GM18499 (cell line): ENCODE results near the gene KCTD17.

Source experiments
- ATAC-seq: cut with Tn5 transposase; IDR thresholded peaks from one replicate; pipeline ENCODE4 v1.9.1; 2021; ENCODE audit warnings: moderate number of reproducible peaks; ENCODE audit not compliant: insufficient read depth, unreplicated experiment

The KCTD17 gene

DNA sequence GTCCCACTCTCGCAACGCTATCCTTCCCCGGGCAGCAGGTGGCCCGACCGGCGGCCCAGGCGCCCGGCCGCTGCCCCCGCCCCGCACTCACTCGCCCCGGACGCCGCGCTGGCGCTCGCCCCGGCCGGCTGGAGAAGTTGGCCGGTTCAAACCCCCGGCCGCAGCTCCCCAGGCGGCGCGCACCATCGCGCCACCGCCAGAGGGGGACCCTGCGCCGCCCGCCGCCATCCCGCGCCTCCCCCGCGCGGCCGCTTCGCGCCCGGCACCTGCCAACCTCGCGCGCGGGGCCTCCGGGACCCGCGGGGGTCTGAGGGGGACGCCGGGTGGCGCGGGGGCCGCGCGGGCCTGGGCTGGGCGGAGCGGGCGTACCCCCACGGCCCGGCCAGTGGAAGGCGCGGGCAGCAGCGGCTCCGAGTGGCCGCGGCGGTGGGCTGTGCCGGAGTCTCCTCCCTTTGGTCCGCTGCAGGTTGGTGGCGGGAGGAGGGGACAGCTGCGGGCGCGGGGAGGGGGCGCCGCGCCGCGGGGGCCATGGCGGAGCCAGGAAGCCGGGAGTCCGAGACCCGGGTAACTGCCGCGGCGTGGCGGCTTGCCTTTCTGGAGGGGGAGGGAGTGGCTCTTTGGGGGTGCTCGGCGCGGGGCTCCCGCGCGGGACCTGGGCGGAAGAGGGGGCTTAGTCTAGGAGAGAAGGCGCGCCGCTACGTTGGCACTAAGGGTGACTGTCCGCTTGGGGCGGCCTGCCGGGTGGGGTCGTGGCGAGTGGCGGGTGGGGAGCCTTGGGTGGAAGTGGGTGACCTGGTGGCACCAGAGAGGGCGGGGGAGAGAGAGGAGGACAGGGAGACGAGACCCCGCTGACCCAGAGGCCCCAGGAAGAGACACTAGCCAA is 32.0 kb upstream of the KCTD17 start, which contains the start of the genes MPST and TST:
TSS of gene MPST (plus strand) at position 434 of the 883 bp plus-strand sequence. CDS start at position 529, 95 bp downstream.
TSS of gene TST (minus strand) at position 139 of the 883 bp plus-strand sequence. CDS start 715 bp downstream, outside the sequence.
- no peak for ATAC-seq

DNA sequence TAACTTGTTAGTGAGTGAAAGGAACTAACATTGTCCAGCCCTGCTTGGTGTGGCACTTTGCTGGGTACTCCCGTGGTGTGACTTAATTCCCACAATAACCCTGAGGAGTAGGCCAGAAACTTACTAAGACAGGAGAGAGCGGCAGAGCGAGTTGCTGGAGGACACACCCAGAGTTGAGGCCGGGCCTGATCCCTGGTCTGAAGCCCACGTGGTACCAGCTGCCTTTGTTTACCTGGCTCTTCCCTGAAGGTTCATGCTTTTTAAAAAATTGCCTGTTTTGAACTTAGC is 31.4 kb upstream of the KCTD17 start:
- no peak for ATAC-seq

DNA sequence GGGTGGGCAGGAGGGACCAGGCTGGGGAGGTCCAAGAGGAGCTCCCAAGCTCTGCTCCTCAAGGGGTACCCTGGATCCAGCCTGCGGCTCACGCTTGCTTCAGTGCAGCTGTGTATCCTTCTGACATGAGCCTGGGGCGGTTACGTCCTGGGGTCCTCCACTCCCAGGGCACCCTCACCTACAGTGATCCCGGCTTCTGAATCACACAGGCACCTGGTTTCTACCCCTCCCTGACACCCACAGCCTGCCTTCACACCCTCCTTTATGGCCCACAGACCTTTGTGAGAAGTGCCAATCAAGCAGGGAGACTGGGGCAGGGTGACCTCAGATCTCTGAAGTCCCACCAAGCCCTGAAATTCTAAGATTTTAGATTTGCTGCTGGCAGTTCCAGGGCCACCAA is 30.5 kb upstream of the KCTD17 start:
- ATAC-seq: no peak

DNA sequence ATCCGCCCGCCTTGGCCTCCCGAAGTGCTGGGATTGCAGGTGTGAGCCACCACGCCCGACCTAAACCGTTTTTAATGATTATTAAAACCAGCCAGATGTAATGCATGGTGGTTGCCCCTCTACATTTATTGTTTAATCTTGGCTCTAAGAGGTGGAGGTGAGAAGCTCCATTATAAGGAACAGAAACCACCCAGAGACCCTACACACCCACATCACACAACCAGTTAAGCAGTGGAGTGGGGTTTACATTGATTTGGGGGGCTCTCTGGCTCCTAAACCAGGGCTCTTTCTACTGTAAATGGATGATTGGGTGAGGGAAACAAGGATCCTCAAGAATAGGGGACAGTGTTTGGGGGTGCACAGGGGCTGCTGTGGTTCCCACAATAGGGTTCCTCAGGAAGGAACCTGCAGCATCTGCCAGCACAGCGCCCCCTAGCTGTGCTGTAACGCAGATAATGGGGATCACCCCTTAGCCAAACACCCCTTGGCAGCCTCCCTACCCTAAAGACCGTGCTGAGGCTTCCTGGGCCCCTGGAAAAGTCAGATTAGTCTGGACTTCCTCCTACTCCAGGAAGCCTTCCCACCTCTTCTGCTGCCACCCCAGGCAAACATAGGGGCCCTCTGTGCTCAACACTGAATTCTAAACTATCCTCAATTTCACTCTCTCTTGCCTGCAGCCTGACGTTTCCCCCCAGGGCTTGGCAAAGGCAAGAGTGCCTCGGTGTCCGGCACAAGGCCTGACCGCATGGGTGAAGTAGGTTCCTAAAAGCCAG is 29.6 kb upstream of the KCTD17 start:
- ATAC-seq: no peak

DNA sequence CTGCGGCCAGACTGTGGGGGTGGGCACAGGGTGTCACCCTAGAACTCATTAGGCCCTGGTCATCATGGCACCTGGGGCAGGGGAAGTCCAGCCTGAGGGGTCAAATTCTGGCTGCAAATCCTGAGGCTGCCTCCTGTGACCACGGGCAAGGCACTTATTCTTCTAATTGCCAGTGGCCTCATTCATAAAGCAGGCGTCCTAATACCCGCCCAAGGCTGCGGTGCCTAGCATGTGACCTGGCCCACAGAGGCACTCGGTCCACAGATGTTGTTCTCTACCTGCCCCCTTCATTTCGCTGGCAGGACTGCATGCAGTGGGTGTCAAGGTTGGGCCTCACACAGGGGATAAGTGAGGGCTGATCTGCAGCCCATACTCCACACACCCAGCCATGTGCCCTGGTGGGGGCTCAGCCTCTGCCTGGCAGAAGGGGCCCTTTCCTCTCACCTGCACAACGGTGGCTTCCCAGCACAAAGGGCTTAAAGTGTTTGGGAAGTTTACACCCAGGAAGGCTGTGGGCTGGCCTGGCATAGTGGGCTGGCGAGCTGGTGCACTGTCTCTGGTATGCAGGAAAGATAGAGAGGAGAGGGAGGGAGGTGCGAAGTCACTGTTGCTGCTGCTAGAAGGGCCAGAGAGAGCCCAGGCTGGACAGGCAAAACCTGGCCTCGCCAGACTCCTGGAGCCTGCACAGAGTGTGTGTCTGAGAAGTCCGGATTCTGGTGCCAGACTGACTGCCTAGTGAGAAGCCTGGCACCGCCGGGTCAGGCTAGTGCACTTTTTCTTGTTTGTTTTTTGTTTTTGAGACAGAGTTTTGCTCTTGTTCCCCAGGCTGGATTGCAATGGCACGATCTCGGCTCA is 28.8 kb upstream of the KCTD17 start:
- ATAC-seq: no peak

DNA sequence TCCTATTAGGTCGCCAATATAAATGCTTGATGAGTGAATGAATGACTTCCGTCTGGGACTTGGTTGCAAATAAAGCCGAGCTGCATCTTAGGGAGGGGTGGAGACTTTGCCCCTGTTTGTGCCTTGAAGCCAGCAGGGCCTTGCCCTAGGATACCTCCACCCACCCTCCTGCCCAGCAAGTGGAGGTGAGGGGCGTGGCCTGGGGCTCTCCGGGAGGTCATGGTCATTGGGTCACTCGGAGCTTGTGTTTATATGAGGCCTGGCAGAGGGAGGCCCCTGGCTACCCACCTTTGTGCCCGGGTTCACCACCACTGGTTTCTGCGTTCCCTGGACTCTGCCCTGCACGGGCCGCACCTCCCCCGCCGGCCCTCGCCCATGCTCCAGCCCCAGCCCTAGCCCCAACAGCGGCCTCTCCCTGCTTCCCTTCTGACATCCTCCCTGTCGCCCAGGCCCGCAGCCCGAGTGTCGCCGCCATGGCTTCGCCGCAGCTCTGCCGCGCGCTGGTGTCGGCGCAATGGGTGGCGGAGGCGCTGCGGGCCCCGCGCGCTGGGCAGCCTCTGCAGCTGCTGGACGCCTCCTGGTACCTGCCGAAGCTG is 27.7 kb upstream of the KCTD17 start:
- ATAC-seq: no peak

DNA sequence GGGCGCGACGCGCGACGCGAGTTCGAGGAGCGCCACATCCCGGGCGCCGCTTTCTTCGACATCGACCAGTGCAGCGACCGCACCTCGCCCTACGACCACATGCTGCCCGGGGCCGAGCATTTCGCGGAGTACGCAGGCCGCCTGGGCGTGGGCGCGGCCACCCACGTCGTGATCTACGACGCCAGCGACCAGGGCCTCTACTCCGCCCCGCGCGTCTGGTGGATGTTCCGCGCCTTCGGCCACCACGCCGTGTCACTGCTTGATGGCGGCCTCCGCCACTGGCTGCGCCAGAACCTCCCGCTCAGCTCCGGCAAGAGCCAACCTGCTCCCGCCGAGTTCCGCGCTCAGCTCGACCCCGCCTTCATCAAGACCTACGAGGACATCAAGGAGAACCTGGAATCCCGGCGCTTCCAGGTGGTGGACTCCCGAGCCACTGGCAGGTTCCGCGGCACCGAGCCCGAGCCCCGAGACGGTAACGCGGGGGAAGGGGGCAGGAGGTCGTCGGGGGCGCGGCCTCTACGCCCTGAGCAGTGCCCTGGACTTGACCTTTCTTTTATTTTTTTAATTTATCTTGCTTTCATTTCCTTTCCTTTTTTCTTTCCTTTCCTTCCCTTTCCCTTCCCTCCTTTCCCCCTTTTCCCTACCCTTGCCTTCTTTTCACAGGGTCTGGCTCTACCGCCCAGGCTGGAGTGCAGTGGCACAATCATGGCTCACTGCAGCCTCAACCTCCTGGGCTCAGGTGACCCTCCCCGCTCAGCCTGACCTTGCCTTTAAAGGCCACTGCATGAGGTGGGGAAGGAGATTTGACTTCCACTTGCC is 27.0 kb upstream of the KCTD17 start:
- no peak for ATAC-seq

DNA sequence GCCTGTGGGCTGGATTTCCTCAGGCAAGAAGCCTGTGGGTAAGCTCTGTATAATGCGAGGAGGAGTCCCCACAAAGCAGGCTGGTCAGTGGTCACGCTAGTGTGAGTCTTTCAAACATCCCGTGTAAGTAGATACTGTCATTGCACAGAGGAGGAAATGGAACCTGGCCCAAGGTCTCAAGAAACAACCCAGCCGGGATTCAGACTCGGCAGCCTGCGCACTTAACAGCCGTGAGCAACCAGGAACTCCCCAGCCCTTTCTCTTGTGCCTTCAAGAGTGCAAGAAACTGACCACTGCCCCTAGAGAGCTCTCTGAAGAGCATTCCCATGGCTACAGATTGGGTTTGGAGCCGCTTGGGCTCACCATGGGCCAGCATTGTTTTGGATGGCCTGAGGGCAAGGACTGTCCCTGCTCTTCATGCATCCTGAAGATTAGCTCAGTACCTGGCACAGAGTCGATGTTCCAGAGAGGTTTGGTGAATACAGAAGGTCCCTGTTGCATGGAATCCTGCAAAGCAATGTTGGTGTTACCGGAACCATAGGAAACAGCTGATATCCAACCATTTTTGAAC is 26.0 kb upstream of the KCTD17 start:
- no peak for ATAC-seq

DNA sequence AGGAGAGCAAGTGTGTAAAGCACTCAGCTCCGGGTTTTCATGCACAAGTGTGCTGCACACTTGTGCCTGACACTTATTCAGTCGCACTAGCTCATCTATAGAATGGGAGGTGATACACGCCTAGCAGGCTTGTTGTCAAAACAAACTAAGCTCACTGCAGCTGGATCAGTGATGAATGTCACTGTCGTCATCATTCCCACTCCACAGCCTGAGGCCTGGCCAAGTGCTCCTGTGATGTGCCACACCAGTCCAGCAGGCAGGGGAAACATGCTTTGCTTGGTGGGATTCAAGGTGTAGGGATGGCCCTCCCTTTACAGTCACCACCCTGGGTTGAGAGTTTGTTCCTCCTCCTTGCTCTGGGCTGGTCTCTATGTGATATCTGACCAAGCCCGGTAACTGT is 25.2 kb upstream of the KCTD17 start:
- ATAC-seq: no peak

DNA sequence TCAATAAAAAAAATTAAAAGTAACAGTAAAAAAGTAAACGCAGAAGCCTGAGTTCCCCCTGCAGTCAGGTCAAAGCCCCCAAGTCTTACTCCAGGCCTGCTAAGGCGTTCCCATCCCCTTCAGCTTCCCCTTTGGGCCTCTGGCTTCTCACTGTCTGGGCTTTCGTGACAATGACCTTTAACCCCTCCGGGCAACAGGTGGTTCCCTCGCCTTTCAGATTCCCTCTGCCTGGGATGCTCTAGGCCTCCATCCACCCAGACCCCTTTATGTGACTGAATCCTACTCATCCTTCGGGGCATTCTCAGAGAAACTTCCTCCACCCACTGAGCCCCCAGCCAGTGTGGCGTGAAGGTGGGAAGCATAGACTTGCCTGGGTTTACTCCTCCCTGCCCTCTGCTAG is 24.0 kb upstream of the KCTD17 start:
- no peak for ATAC-seq

DNA sequence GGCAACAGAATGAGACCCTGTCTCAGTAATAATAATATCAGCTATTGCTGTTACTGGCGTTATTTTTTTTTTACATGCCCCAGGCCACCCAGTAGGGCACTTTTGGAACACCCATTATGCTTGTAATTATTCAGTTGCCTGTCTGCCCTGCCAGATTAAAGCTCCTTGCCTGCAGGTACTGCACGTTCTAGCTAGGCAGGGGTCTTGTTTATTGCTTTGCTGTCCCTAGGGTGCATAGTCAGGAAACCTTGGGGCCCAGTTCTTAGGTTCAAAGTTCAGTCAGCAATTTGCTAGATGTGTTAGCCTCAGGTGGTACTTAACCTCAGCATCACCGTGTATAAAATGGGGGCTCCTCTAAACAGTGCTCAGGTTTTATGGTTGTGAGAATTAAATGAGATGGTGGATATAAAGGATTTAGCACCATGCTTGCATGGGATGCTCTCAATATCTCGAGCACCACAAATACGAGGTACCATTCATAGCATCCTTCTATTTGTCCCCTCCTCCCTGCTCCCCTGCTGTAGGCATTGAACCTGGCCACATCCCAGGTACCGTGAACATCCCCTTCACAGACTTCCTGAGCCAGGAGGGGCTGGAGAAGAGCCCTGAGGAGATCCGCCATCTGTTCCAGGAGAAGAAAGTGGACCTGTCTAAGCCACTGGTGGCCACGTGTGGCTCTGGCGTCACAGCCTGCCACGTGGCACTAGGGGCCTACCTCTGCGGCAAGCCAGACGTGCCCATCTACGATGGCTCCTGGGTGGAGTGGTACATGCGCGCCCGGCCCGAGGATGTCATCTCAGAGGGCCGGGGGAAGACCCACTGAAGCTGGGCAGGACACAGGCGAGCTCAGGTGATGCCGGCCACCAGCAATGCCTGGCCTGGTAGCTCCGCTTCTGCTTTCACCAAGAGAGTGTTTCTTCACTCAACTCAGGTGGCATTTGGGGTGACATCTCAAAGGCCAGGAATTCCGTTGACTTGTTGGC is 22.6 kb upstream of the KCTD17 start:
- ATAC-seq: no peak

DNA sequence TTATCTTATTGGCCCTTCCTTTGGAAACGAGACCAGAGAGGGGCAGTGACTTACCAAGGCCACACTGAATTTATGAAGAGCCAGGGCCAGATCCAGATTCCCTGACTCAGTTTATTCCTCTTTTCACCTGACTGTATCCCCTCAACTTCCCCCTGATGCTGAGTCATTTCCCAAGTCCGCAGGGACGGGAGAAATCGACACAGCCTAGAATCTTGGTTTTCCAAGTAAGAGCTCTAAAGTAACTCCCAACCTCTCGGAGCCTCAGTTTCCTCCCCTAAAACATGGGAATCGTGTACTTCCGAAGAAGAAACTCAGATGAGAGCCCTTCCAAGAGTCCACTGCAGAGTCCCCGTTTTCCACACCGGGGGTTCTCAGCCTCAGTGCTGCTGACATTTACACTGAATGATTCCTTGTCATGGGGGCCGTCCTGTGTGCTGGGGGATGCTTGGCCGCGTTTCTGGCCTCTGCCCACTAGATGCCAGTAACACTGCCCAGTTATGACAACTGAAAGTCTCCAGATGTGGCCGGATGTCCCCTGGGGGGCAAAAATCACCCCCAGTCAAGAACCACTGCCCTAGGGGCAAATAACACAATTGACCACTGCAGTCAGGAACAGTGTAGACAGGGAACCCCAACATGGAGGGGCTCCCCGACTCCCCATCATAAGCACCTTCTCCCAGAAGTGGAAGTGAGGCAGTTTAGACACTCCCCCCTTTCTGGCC is 20.8 kb upstream of the KCTD17 start:
- no peak for ATAC-seq

DNA sequence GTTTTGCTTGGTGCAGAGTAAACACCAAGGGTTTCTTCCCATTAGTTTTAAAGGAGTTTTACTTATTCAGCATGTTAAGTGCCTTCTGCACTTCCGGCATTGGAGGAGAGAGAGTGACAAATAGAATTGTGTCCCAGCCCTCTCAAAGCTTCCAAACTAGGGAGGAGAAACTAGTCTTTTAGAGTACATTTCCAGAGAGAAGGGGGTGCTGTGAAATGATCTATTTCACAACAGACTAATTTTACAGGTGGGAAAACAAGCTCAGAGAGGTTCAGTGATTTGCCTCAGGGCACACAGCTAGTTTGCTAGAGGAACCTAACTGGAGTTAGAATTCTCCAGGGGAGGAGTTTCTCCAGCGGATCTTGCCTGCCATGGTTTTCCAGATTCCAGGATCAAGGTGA is 19.4 kb upstream of the KCTD17 start:
- no peak for ATAC-seq

DNA sequence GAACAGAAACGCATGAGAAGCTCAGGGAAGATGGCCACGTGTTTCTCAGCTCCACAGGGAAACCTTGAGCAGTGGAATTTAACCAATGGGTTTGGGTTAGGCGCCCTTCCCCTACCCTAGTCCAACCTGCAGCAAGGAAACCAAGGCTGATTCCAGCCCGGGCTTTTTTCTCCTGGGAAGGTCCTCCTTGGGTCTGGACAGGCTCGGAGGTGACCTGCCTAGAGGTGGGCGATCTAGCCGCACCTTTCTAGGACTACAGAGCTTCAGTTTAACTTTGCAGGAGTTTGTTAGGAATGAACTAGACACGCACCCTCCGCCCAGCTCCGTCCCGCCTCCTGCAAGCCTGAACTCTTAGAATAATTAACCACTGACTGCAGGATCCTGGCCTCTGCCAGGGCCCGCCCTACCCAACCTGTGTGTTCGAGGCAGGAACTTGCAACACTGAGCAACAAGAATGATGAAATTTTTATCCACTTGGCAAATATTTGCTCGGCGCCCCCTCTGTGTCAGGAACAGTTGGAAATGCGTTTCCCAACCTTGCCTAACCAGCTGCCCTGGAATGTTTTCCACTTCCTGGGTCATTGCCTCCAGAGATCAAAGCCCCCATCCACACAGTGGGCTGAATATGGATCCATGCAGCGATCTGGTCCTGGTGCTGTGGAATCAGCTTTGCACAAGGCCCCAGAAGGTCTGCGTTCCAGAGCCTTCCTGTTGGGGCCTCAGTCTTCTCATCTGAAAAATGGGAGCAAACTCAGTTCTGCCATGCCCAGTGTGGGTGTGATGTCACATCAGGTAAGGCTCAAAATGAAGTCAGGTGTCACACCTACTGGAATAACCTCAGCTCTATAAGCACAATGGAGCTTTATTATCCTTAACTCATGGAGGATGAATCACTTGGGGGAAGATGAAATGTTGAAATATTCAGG is 18.7 kb upstream of the KCTD17 start:
- ATAC-seq: no peak

DNA sequence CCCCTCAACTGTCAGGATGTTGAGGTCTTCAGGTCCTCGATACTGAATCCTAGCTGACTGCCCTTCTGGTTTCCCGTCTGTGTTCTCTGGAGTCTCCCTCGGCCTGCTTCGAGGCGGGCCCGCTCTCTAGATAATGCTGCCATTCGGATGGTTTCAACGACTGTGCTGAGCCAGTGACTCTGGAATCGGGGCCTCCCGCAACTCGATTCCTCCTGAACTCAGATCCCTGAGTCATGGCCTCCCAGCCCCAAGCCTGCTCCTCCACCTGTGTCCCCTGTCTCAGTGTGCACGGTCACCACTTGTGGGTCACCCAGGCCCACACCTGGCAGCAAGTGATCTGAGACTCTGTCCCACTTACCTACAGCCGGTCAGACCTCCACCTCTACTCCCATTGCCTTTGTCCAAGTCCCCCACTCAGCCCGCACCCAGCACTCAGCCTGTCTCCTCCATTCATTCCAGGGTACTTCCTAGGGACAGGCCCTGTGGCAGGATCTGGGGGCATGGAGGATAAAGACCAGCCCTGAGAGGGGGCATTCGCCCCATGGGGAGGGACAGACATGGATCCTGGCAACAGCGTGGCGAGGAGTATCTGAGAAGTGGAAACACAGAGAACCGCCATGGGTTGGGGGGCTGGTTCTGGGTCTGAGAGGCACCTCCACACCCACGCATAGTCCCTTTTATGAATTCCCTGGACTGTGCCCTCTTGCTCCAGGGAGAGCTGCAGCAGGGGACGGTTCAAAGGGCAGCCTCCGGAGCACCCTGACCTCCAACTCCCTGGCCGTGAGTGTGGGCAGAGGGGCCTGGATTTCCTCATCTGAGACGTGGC is 17.7 kb upstream of the KCTD17 start:
- no peak for ATAC-seq
